ENCODE measurements around the gene DND1.
A peak's percentile ranks its signal among the peaks of the same experiment; 100 is the strongest.

DND1 gene

GRCh38 chr5:140707812-140708211 lies 34.4 kb upstream of the DND1 start:
- no peak for TF ChIP-seq CTCF (IDR thresholded peaks at IDR 0.05; ENCODE audit: insufficient read depth, missing control alignments)
- no peak for FAIRE-seq

GRCh38 chr5:140700177-140701144 lies 27.1 kb upstream of the DND1 start, which contains the start of gene ZMAT2:
TSS of gene ZMAT2 (plus strand) at chr5:140700447. CDS start at chr5:140700461, 14 bp downstream.
- peak; percentile 95 for FAIRE-seq
- no peak for TF ChIP-seq CTCF (IDR thresholded peaks at IDR 0.05; ENCODE audit: insufficient read depth, missing control alignments)
- DNase-seq (ENCODE audit: insufficient read length, low spot score): peak; percentile 79

More at GRCh38 chr5:140707812-140708211, 34.4 kb upstream of the DND1 start:
- DNase-seq (ENCODE audit: insufficient read length, low spot score): no peak

- DNase-seq (ENCODE audit: insufficient read length, low spot score) (no peak), FAIRE-seq (no peak)
Measured at GRCh38 chr5:140696891-140697492, 23.6 kb upstream of the DND1 start.

GRCh38 chr5:140694276-140694675 lies 20.9 kb upstream of the DND1 start:
- DNase-seq (ENCODE audit: insufficient read length, low spot score): no peak
- FAIRE-seq: no peak
- no peak for TF ChIP-seq CTCF (IDR thresholded peaks at IDR 0.05; ENCODE audit: insufficient read depth, missing control alignments)

More at GRCh38 chr5:140696891-140697492, 23.6 kb upstream of the DND1 start:
- TF ChIP-seq CTCF (IDR thresholded peaks at IDR 0.05; ENCODE audit: insufficient read depth, missing control alignments): no peak

GRCh38 chr5:140690941-140691924 lies 17.9 kb upstream of the DND1 start, which contains the start of the genes HARS1 and HARS2:
TSS of gene HARS1 (minus strand) at chr5:140691370. CDS start at chr5:140691304, 66 bp downstream.
TSS of gene HARS2 (plus strand) at chr5:140691455. CDS start at chr5:140691649, 194 bp downstream.
- DNase-seq (ENCODE audit: insufficient read length, low spot score) (peak; percentile 92), FAIRE-seq (no peak)
- no peak for TF ChIP-seq CTCF (IDR thresholded peaks at IDR 0.05; ENCODE audit: insufficient read depth, missing control alignments)

GRCh38 chr5:140690376-140690932 lies 17.1 kb upstream of the DND1 start:
- FAIRE-seq: no peak
- no peak for DNase-seq (ENCODE audit: insufficient read length, low spot score)
- TF ChIP-seq CTCF (IDR thresholded peaks at IDR 0.05; ENCODE audit: insufficient read depth, missing control alignments): no peak

Data from D721Med (cell line).